ENCODE measurements around the gene WDR86.

The WDR86 gene

DNA sequence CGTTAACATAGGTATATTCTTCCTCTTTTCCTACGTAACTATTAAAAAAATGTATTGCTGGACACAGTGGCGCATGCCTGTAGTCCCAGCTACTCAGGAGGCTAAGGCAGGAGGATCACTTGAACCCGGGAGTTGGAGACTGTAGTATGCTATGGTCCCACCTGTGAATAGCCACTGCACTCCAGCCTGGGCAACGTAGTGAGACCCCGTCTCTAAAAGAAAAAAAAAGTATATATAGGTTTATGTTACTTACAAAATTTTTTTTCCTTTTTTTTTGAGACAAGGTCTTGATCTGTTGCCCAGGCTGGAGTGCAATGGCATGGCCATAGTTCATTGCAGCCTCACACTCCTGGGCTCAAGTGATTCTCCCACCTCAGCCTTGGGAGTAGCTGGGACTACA lies 62.6 kb downstream of the WDR86 start:
- DNase-seq (ENCODE audit: low read depth) = no peak

DNA sequence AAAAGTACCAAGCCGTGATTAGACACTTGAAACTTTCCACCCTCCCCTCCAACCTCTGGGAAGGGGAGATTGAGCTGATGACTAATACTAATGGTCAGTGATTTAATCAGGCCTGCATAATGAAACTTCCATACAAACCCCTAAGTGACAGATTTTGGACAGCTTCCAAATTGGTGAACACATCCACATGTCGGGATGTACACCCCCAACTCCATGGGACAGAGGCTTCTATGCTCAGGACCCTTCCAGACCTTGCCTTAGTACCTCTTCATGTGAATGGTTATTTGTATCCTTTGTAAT lies 63.4 kb downstream of the WDR86 start:
- DNase-seq (ENCODE audit: low read depth) = no peak

DNA sequence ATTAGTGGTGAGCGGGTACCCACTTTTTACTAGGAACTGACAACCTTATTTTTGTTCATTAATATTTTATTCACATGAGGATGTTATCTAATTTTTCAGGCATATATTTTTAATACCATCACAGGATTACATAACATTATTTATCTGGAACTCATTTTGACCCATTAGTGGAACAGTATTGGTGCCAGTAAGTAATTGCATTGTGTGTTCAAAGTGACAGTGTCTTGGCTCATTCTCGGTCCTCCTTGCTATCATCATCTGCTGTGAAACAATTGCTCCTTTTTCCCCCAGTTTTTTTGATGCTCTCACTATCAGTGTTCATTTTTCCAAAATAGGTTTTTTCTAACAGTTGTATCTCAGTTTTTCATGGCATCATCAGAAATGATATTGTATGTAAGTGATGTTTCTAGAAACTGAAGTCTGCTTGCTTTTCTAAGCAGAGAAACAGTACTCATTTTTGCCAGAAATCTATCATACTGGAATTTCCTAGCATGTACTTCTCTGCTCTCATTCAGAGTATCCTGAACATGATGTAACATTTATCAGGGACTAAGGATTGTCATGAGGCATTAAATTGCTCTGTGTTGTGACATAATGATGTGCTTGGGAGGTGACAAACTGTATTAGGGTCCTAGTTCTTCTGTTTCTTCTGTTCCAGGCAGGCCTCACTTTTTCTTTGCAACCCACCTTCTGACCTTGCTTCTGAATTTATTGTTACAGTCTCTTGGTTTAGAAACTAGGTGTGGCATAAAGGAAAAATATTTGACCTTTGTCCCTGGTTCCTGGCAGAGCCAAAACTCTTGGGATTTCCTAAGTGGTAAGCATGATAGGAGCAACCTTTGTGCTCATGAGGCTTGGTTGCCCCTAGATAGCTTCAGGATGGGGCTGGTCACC lies 64.0 kb downstream of the WDR86 start:
- no peak for DNase-seq (ENCODE audit: low read depth)

DNA sequence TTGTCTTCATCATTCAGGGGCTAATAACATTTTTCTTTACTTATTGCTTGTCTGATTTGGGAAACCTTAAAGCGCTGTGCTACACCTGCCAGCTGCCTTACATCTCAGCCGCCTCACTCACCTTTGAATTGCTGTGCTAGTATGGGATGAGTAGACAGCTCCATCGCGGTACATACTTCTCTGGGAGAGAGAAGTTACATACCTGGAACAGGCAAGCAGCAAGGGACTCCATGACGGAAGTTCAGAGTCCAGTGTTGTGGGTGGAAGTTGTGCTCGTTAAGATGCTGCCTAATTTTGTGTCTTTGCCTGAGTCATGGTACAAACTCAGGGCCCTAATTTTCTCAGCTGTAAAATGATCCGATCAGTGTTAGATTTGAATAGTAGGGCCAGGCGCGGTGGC lies 66.3 kb downstream of the WDR86 start:
- DNase-seq (ENCODE audit: low read depth) = no peak

DNA sequence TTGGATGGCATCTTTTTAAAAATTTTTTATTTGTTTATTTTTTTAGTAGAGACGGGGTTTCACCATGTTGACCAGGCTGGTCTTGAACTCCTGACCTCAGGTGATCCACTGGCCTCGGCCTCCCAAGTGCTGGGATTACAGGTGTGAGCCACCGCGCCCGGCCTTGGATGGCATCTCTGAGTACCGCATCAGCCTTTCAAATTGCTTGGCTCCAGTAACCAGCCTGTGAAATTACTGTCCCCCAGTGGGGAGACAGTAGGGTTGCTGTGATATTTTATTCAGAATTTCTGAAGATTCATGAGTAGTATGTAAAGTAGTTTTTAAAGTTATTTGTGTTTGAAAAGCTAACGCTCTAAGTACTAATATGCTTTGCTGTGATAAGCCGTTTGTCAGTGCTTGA lies 67.0 kb downstream of the WDR86 start:
- no peak for DNase-seq (ENCODE audit: low read depth)

DNA sequence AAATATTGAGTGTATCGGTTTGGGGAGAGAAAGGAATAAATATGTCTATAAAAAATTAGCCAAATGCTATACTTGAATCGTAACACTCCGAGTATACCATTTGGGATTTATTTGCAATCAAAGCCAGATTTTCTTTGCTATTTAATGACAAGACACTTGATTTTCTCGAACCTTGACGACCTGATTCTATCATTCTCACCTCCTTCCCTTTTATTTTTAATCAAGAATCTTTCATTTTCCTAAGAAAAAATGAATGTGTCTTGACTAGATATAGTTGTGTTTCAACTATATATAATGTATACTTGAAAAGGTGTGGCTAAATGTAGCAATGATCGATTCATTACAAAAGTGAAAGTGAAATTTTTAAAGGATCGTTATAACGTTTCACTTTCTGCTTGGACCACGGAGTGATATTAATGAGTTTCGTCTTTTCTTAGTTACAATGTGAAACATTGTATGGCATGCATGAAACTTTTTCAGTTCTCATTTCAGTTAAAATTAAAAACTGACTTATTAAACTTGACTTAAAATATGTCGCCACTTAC lies 67.7 kb downstream of the WDR86 start:
- DNase-seq (ENCODE audit: low read depth) = no peak

DNA sequence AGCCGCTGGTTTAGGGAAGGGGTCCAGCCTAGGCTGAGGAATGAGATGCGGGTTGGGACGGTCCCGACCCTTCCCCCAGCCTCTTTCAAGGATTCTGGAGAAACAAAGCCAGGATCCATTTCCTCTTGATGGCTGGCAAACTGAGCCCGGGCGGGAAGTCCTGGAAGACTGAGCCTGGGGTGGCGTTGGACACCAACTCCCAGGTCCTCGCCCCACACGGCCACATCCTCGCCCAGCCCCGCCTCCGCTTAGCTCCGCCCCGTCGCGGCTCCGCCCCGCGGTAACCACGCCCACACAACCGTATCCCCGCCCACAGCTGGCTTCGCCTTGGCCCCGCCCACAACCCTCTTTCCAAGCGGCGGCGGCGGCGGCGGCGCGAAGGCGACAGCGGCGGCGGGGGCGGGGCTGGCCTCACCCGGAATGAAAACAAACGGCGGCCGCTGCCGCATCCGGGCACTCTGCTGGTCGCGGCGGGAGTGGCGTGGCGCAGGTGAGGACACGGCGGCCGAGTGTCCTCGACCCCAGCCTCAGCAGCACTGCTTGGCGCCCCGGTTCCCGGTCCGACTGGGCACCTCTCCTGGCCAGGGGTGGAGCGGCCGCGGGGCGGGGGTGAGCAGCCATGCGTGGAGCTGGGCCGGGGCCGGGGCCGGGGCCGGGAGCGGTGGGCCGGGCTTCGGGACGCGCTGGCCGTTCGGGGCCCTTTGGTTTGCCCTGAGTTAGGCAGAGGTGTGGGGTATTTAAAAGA lies 68.3 kb downstream of the WDR86 start, which contains the start of gene NUB1:
TSS of gene NUB1 (plus strand) at position 456 of the 745 bp plus-strand sequence. CDS start 3,538 bp downstream, outside the sequence.
- peak; percentile 92 for DNase-seq (ENCODE audit: low read depth)

DNA sequence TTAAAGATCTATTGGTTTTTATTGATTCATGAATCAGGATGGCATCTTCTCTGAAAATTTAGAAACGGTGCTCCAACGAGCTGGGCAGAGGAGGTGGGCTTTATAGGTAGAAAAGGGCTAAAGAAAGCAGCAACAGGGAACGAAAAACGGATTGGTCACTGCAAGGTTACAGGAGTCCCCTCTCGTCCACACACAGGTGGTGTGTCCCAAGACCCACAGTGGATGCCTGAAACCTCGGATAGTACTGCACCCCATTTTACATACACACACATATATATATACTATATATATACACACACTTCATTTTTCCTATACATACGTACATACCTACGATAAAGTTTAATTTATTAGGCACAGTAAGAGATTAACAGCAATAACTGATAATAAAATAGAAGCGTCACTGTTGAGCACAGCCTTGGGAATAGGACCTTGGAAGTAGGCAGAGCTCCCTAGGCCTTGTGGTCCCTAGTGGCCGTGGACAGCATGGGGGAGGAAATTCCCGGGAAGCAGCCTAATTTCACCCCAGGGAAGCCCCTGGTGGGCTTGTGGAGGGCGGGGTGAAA lies 69.0 kb downstream of the WDR86 start:
- no peak for DNase-seq (ENCODE audit: low read depth)

DNA sequence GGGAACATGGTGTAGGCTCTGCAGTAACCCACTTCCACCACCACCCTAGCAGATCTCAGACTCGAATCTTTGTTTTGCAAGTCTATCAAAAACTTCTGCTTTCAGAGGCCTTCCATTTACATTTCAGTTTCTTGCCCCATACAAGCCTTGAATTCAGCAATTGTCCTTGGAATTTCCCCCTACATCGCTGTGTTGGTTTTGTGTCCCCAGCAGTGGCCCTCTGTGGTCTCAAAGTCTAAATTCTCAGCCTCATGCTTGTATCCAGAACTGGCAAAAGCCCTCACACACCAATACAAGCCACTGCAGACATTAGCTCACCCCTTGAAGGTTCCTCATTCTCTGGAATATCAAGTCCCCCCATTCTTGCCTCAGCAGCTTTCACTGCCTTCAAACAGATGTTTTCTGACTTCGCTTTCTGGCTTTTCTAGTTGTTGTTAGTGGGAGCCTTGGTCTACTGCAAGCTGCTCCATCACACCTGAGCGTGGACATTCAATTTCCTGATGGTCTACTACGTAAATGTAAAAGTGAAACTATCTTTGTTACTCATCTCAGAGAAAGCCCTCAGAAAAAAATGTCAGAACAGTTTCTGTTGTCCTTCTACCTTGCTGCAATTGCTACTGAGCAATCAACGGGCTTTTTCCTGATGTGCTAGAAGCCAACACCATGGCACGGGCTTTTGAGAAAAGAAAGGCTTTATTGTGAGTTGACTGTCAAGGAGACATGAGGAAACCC lies 70.0 kb downstream of the WDR86 start:
- no peak for DNase-seq (ENCODE audit: low read depth)

DNA sequence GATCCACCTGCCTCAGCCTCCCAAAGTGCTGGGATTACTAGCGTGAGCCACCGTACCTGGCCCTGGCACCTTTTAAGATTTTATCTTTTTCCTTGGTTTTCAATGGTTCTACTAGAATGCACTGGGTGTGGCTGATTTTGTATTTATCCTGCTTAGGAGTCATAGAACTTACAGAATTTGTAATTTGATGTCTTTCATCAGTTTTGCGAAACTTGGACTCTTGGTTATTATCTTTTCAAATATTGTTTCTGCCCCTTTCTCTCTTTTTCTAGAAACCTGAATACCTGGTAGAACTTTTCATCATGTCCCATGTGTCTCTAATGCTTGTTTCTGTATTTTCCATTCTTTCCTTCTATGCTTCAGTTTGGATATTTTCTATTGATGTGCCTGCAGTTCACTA lies 71.0 kb downstream of the WDR86 start:
- no peak for DNase-seq (ENCODE audit: low read depth)

DNA sequence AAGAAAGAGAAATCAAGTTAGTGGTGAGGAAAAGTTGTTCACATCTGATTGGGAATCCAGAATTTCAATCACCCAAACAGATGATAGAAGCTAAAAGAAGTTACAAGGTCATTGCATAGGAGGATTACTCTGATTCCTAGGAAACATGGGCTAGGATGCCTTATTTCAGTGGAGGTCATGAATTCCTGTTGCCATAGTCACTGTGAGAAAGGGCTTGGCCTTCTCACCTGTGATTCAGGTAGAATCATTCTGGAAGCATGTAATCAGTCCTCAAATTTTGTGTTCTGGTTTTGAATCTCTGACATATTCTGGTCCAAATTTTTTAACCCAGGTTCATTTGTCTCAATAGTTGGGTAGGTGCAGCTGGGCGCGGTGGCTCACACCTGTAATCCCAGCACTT lies 72.5 kb downstream of the WDR86 start:
- DNase-seq (ENCODE audit: low read depth) = no peak

DNA sequence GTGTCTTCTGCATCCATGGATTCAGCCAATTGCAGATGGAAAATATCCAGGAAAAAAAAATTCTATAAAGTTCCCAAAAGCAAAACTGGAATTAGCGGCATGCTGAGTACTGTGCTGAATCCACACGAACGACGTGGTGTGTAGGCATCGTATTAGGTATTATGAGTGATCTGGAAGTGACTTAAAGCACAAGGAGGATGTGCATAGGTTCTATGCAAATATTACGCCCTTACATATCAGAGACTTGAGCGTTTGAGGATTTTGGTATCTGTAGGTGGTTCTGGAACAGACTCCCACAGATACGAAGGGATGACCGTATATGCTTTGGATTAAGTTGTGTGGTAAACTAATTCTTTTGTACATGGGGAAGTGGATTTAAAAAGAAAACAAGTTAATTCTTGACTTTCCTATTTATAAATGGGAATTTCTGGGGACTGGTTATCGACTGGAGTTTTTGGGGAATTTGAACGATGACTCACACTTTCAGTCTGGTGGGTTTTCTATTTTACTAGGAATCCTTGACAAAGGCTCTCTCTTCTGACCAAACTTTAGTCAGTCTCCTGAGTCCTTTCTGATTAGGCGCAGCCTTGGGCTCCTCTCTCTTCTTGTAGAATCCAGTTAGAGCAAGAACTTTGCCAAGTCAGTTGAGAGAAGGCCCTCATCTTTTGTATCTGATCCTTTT lies 73.7 kb downstream of the WDR86 start:
- DNase-seq (ENCODE audit: low read depth) = no peak

DNA sequence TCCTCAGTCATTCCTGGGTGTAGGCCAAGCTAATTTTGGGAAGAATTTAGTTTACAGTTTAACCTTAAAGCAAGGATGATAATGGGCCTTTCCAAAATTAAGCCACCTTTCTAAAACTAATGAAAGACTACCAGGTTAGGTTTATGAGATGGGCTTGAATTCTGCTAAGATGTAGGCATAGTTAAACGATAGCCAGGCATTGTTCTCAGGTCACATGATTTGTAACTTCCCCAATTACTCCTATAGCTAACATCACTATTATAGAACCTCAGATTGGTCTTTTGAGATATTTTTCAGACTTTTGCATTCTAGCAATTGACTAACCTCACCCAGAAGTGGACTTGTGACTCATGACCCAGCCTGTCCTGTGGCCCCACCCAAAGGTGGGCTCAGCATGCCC lies 75.2 kb downstream of the WDR86 start:
- DNase-seq (ENCODE audit: low read depth) = no peak

Data from activated T-cell treated with anti-CD3 and anti-CD28 coated beads for 1 hour (primary cell).